B cell (primary cell): ENCODE data around the gene SUB1.

Experiments used
- EZH2 ChIP-seq: IDR thresholded peaks from 2 replicates; pipeline ENCODE4 v1.6.1; 2012; ENCODE audit warnings: borderline replicate concordance, low read depth, mild to moderate bottlenecking, moderate library complexity, low read length; ENCODE audit not compliant: insufficient read depth, poor library complexity, severe bottlenecking
- TF ChIP-seq, protein P1 (sequence below): fragments of 200-600 bp; IDR thresholded peaks from one replicate; pipeline ENCODE4 v1.8.0; 2022; ENCODE audit warnings: antibody characterized with exemption, mild to moderate bottlenecking

DNA sequence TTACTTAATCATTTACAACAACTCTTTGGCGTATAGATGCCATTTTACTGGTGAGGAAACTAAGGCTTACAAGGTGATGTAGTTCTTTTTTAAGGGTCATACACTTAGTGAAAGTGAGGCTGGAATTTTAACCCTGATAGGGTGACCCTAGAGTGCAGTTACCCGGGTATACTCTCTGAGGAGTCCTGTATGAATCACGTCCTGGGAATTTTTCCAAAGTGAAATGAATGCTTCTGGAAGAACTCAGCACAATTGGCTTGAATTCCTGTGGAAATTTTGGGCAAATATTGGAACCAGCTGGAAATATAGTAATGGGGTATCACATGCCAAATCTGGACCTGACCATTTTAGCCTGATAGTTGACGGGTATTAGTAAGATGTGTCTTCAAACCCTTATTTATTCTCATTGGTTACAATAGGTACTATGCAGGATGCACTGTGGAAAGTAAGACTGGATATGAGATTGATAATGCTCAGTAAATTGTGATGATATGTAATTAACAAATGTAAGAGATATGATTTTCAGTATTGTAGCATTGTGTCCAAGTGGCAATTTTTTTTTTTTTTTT, 14.8 kb downstream of the SUB1 start:
- TF ChIP-seq, protein P1, sequence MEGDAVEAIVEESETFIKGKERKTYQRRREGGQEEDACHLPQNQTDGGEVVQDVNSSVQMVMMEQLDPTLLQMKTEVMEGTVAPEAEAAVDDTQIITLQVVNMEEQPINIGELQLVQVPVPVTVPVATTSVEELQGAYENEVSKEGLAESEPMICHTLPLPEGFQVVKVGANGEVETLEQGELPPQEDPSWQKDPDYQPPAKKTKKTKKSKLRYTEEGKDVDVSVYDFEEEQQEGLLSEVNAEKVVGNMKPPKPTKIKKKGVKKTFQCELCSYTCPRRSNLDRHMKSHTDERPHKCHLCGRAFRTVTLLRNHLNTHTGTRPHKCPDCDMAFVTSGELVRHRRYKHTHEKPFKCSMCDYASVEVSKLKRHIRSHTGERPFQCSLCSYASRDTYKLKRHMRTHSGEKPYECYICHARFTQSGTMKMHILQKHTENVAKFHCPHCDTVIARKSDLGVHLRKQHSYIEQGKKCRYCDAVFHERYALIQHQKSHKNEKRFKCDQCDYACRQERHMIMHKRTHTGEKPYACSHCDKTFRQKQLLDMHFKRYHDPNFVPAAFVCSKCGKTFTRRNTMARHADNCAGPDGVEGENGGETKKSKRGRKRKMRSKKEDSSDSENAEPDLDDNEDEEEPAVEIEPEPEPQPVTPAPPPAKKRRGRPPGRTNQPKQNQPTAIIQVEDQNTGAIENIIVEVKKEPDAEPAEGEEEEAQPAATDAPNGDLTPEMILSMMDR, result no peak
- no peak for TF ChIP-seq EZH2
